ENCODE measurements around the gene SORBS1. TPM values are rescaled to one million over a fixed set of nuclear protein-coding genes. Genes with fewer than 3 reads are reported as not detected.

SORBS1 gene
- total RNA-seq, 4 donors from 2014 or later, result 28.1 to 92.5 (median 41.7) TPM

- no peaks in the 10 kb centered on the region for H3K9me3 ChIP-seq
- no peak for DNase-seq (ENCODE audit: low spot score in 2 of 2)
- H3K27me3 ChIP-seq, result no peaks in the 10 kb centered on the region
- no peaks in the 10 kb centered on the region for H3K36me3 ChIP-seq
- TF ChIP-seq, protein P1, sequence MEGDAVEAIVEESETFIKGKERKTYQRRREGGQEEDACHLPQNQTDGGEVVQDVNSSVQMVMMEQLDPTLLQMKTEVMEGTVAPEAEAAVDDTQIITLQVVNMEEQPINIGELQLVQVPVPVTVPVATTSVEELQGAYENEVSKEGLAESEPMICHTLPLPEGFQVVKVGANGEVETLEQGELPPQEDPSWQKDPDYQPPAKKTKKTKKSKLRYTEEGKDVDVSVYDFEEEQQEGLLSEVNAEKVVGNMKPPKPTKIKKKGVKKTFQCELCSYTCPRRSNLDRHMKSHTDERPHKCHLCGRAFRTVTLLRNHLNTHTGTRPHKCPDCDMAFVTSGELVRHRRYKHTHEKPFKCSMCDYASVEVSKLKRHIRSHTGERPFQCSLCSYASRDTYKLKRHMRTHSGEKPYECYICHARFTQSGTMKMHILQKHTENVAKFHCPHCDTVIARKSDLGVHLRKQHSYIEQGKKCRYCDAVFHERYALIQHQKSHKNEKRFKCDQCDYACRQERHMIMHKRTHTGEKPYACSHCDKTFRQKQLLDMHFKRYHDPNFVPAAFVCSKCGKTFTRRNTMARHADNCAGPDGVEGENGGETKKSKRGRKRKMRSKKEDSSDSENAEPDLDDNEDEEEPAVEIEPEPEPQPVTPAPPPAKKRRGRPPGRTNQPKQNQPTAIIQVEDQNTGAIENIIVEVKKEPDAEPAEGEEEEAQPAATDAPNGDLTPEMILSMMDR (IDR thresholded peaks at IDR 0.05), result no peak
- no peak for TF ChIP-seq POLR2AphosphoS5 (IDR thresholded peaks at IDR 0.05)
- TF ChIP-seq EP300 (IDR thresholded peaks at IDR 0.05), result no peak
- no peak for TF ChIP-seq POLR2A (IDR thresholded peaks at IDR 0.05)
- peaks cover 19% of the 10 kb centered on the region for H3K4me1 ChIP-seq
- WGBS, result 71% methylated on average over 1 of the region's 1 CpG
- H3K27ac ChIP-seq, result no peak overlapping the region
- no peak overlapping the region for H3K4me3 ChIP-seq
These were observed 170.0 kb downstream of the SORBS1 start for GRCh38 chr10:95391164-95391563.

- Histone ChIP-seq H3K27ac (peak overlapping the region; percentile 1), H3K9me3 (no peaks in the 10 kb centered on the region), H3K27me3 (no peaks in the 10 kb centered on the region), H3K36me3 (no peaks in the 10 kb centered on the region), H3K4me1 (peaks cover 19% of the 10 kb centered on the region), H3K4me3 (no peak overlapping the region)
- DNase-seq (ENCODE audit: low spot score in 2 of 2), result no peak
- TF ChIP-seq POLR2A (IDR thresholded peaks at IDR 0.05), result no peak
- TF ChIP-seq EP300 (IDR thresholded peaks at IDR 0.05), result no peak
- TF ChIP-seq, protein P1 (IDR thresholded peaks at IDR 0.05), result no peak
- no peak for TF ChIP-seq POLR2AphosphoS5 (IDR thresholded peaks at IDR 0.05)
- 97% methylated on average over 4 of the region's 4 CpGs for WGBS
These were observed 171.2 kb downstream of the SORBS1 start for GRCh38 chr10:95389982-95390381.

DNA sequence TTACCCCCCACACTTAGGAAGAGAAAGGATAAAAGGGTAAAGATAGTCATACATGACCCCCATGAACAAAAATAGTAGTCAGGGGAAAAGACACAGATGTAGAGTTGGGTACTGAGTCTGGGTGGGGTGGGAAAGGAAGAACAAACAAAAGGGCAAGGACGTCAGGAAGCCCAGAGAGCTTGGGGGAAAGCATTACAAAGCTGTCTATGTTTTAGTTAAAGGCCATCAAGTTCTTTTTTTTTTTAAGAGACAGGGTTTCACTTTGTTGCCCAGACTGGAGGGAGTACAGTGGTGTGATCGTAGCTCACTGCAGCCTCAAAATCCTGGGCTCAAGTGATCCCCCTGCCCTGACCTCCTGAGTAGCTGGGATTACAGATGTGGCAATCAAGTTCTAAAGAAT, 172.0 kb downstream of the SORBS1 start:
- WGBS, result 51% methylated on average over 2 of the region's 2 CpGs
- peak overlapping the region; percentile 1 for H3K27ac ChIP-seq

DNA sequence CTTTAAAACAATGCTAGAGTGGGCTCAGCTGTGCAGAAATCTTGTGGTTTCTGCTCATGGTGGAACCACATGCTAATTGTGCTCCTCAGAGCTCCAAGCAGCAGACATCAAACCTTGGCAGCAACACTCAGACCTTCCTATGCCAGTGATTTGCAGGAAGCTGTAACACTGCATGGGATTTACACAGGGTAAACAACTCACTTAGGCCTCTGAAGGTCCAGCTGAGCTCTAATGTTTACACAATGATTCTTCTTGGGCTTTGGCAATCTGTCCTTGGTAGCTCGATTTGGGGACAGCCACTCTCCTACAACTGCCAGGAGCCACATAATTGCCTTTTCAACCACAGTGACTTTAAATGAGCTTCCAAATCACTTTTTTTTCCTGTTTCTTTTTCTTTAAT, 172.6 kb downstream of the SORBS1 start:
- H3K9me3 ChIP-seq, result no peaks in the 10 kb centered on the region
- TF ChIP-seq, protein P1 (IDR thresholded peaks at IDR 0.05), result no peak
- TF ChIP-seq POLR2A (IDR thresholded peaks at IDR 0.05) (no peak), EP300 (IDR thresholded peaks at IDR 0.05) (no peak), POLR2AphosphoS5 (IDR thresholded peaks at IDR 0.05) (no peak)
- H3K4me1 ChIP-seq, result peaks cover 19% of the 10 kb centered on the region
- no peak for DNase-seq (ENCODE audit: low spot score in 2 of 2)
- H3K4me3 ChIP-seq, result no peak overlapping the region
- H3K36me3 ChIP-seq, result peaks cover 10% of the 10 kb centered on the region
- 47% methylated on average over 1 of the region's 1 CpG for WGBS
- no peaks in the 10 kb centered on the region for H3K27me3 ChIP-seq
- peak overlapping the region; percentile 1 for H3K27ac ChIP-seq

More for the DNA sequence above, 172.0 kb downstream of the SORBS1 start:
- Histone ChIP-seq H3K4me3 (no peak overlapping the region), H3K4me1 (peaks cover 19% of the 10 kb centered on the region), H3K27me3 (no peaks in the 10 kb centered on the region), H3K36me3 (peaks cover 4% of the 10 kb centered on the region), H3K9me3 (no peaks in the 10 kb centered on the region)
- TF ChIP-seq POLR2AphosphoS5 (IDR thresholded peaks at IDR 0.05) (no peak), POLR2A (IDR thresholded peaks at IDR 0.05) (no peak), EP300 (IDR thresholded peaks at IDR 0.05) (no peak)
- TF ChIP-seq, protein P1 (IDR thresholded peaks at IDR 0.05), result no peak
- DNase-seq (ENCODE audit: low spot score in 2 of 2), result no peak

DNA sequence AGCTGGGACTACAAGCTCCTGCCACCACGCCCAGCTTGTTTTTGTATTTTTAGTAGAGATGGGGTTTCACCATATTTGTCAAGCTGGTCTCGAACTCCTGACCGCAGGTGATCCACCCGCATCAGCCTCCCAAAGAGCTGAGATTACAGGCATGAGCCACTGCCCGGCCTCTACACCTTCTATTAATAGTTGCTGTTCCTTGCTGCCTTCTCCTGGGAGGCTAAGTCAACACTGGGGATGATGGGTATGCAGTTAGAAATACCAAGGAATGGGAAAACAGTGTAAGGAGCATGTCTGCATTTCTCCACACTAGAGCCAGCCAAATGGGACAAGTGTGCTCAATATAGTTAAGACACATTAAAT, 173.1 kb downstream of the SORBS1 start:
- Histone ChIP-seq H3K4me1 (peaks cover 19% of the 10 kb centered on the region), H3K4me3 (no peak overlapping the region), H3K27me3 (no peaks in the 10 kb centered on the region), H3K36me3 (peaks cover 13% of the 10 kb centered on the region), H3K27ac (no peak overlapping the region), H3K9me3 (no peaks in the 10 kb centered on the region)
- whole genome bisulfite sequencing, result 79% methylated on average over 5 of the region's 5 CpGs
- DNase-seq (ENCODE audit: low spot score in 2 of 2), result no peak
- TF ChIP-seq POLR2A (IDR thresholded peaks at IDR 0.05) (no peak), POLR2AphosphoS5 (IDR thresholded peaks at IDR 0.05) (no peak), EP300 (IDR thresholded peaks at IDR 0.05) (no peak)
- TF ChIP-seq, protein P1 (IDR thresholded peaks at IDR 0.05), result no peak

All from suprapubic skin (tissue), 4 donors.